Mucosa of descending colon (tissue), 3 donors: Measurements from ENCODE around the gene CCNF. TPM values are rescaled to one million over a fixed set of nuclear protein-coding genes. Genes with fewer than 3 reads are reported as not detected.
A peak's percentile ranks its signal among the peaks of the same experiment; 100 is the strongest.

Experiments used
- ATAC-seq: fragments of 200-7000 bp; cut with Tn5 transposase; one replicate; pipeline ENCODE4 v1.9.1; 2020; ENCODE audit warnings: mild to moderate bottlenecking, moderate library complexity
- DNase-seq, 3 donors: peaks; one replicate each; pipeline ENCODE4 v3.0.0-alpha.2; 2020
- H3K36me3 ChIP-seq: fragments of 200-600 bp; one replicate; pipeline ENCODE4 v1.8.0; 2021; ENCODE audit warnings: low read depth, mild to moderate bottlenecking
- H3K4me1 ChIP-seq: fragments of 200-600 bp; one replicate; pipeline ENCODE4 v1.8.0; 2021; ENCODE audit warnings: low read depth, mild to moderate bottlenecking
- H3K4me3 ChIP-seq: fragments of 200-600 bp; one replicate; pipeline ENCODE4 v1.8.0; 2021; ENCODE audit warnings: mild to moderate bottlenecking
- H3K9me3 ChIP-seq: fragments of 200-600 bp; one replicate; pipeline ENCODE4 v1.8.0; 2021; ENCODE audit warnings: mild to moderate bottlenecking
- intact Hi-C, 2 donors: fragments of 100-400 bp; cut with DNase I in 1 of 2; cut with micrococcal nuclease in 1 of 2; formaldehyde crosslinking; loops; one replicate each; pipeline versions ENCODE4 v1.11.0 to v1.11.1; 2022; cut with DNase I, micrococcal nuclease
- total RNA-seq, 3 donors: library from RNA; stranded (reverse); fragmentation: NEBNext Ultra II Directional in 2 of 3; extraction: Animal tissue kit (Norgen Biotek cat#: 25700) in 2 of 3; gene quantifications; one replicate each; pipeline versions ENCODE4 v1.2.1 to v1.2.4, GENCODE V29; 2021 to 2023
- TF ChIP-seq, protein P1 (sequence below): fragments of 200-600 bp; IDR thresholded peaks from one replicate; pipeline ENCODE4 v1.8.0; 2022; ENCODE audit warnings: antibody characterized with exemption, mild to moderate bottlenecking
- donor health status: DM: no; HTN: no; CAD: no; lungs with moderate emphysema.
- donor health status: DM: no; HTN: no; CAD: no.
- donor health status: DM: no; HTN: yes; CAD: no.

The CCNF gene
- total RNA-seq, 3 donors from 2014 or later, result 3.4 to 12.7 (median 3.7) TPM

GRCh38 chr16:2471653-2472487 is 42.6 kb downstream of the CCNF start:
- Histone ChIP-seq H3K36me3 (no peaks in the 10 kb centered on the region), H3K9me3 (no peaks in the 10 kb centered on the region), H3K4me3 (no peak overlapping the region), H3K4me1 (peaks cover 43% of the 10 kb centered on the region)
- intact Hi-C loops, result no loop called here
- ATAC-seq, result no peak
- TF ChIP-seq, protein P1, sequence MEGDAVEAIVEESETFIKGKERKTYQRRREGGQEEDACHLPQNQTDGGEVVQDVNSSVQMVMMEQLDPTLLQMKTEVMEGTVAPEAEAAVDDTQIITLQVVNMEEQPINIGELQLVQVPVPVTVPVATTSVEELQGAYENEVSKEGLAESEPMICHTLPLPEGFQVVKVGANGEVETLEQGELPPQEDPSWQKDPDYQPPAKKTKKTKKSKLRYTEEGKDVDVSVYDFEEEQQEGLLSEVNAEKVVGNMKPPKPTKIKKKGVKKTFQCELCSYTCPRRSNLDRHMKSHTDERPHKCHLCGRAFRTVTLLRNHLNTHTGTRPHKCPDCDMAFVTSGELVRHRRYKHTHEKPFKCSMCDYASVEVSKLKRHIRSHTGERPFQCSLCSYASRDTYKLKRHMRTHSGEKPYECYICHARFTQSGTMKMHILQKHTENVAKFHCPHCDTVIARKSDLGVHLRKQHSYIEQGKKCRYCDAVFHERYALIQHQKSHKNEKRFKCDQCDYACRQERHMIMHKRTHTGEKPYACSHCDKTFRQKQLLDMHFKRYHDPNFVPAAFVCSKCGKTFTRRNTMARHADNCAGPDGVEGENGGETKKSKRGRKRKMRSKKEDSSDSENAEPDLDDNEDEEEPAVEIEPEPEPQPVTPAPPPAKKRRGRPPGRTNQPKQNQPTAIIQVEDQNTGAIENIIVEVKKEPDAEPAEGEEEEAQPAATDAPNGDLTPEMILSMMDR, result no peak
- DNase-seq, result no peak

- peaks cover 43% of the 10 kb centered on the region for H3K4me1 ChIP-seq
Observed at GRCh38 chr16:2472488-2472864, 43.2 kb downstream of the CCNF start.

GRCh38 chr16:2472885-2473445 is 43.7 kb downstream of the CCNF start:
- H3K4me3 ChIP-seq, result no peak overlapping the region
- ATAC-seq (no peak), DNase-seq (no peak)
- intact Hi-C loops, result no loop called here
- no peaks in the 10 kb centered on the region for H3K9me3 ChIP-seq
- no peaks in the 10 kb centered on the region for H3K36me3 ChIP-seq
- TF ChIP-seq, protein P1, result no peak
- peaks cover 38% of the 10 kb centered on the region for H3K4me1 ChIP-seq

More at GRCh38 chr16:2472488-2472864, 43.2 kb downstream of the CCNF start:
- no peak for DNase-seq
- Histone ChIP-seq H3K4me3 (no peak overlapping the region), H3K9me3 (no peaks in the 10 kb centered on the region), H3K36me3 (no peaks in the 10 kb centered on the region)
- TF ChIP-seq, protein P1, result no peak
- intact Hi-C loops, result no loop called here
- no peak for ATAC-seq

- H3K4me3 ChIP-seq, result no peak overlapping the region
Observed at GRCh38 chr16:2473446-2473926, 44.2 kb downstream of the CCNF start.

DNA sequence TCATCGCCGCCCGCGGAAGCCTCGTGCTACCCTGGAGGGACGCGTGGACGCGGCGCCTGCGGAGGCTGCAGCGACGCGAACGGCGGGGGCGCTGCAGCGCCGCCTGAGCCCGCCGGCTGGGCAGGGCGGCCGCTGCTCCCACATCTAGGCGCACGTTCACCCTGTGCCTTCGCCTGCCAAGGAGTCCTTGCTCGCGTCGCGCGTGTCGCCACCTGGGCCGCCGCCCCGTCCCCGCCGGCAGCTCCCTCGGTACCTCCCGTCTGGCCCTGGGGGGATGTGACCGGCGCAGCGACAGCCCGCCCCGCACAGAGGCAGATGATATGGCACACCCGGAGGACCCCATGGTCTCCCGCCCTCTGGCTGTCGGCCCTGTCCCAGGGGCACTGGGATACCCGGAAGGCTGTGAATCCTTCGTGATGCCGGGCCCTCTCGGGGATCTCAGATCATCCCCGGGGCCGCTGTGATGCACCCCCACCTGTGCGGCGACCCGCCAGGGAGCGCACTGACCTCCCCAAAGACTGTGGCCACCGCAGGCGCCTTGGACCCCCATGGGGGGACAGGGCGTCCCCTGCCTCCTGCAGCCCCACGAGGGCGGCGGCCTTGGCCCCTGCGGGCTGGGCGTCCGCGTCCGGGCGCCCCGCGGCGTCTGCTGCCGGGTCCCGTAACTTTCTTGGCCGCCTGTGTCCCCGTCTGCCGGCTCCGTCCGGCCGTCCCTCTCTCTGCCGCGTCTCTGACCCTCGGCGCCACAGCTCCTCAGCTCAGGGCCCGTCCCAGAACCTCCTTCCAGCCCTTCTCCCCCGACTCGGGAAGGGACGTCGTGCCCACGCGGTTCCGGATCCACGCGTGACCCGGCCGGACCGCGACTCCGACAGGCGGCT is 45.0 kb downstream of the CCNF start:
- peak; percentile 59 to 75 (median 75) for DNase-seq
- intact Hi-C loops, result no loop called here
- peak; percentile 77 for ATAC-seq
- H3K9me3 ChIP-seq, result no peaks in the 10 kb centered on the region
- peaks cover 26% of the 10 kb centered on the region for H3K4me1 ChIP-seq
- H3K4me3 ChIP-seq, result peak overlapping the region; percentile 54
- TF ChIP-seq, protein P1, result peak; percentile 50
- no peaks in the 10 kb centered on the region for H3K36me3 ChIP-seq

More at GRCh38 chr16:2473446-2473926, 44.2 kb downstream of the CCNF start:
- Histone ChIP-seq H3K4me1 (peaks cover 33% of the 10 kb centered on the region), H3K9me3 (no peaks in the 10 kb centered on the region), H3K36me3 (no peaks in the 10 kb centered on the region)
- intact Hi-C loops, result no loop called here
- TF ChIP-seq, protein P1, result no peak
- ATAC-seq (no peak), DNase-seq (peak in 1 of 3 donors; percentile 66)
